GM19351 (cell line): ENCODE measurements around the gene KIAA1755.

ENCODE experiments used
- ATAC-seq: cut with Tn5 transposase; IDR thresholded peaks from one replicate; pipeline ENCODE4 v1.9.1; 2021; ENCODE audit warnings: mild to moderate bottlenecking, moderate library complexity; ENCODE audit not compliant: unreplicated experiment

The KIAA1755 gene

GRCh38 chr20:38260378-38261053 lies at the start of gene KIAA1755:
Gene KIAA1755, minus strand, starts transcription at chr20:38260735. Its CDS starts 235 bp downstream, at chr20:38260500.
- no peak for ATAC-seq

- ATAC-seq: no peak
Observed at GRCh38 chr20:38308447-38308846, 47.9 kb upstream of the KIAA1755 start.

GRCh38 chr20:38308047-38308438 lies 47.5 kb upstream of the KIAA1755 start:
- ATAC-seq: no peak

- no peak for ATAC-seq
Observed at GRCh38 chr20:38307371-38308046, 47.0 kb upstream of the KIAA1755 start.

- no peak for ATAC-seq
Observed at GRCh38 chr20:38306379-38306778, 45.8 kb upstream of the KIAA1755 start.

GRCh38 chr20:38305541-38305940 lies 45.0 kb upstream of the KIAA1755 start:
- no peak for ATAC-seq

GRCh38 chr20:38304845-38305447 lies 44.4 kb upstream of the KIAA1755 start:
- no peak for ATAC-seq

GRCh38 chr20:38303908-38304379 lies 43.4 kb upstream of the KIAA1755 start, which contains the start of gene BPI:
Gene BPI, plus strand, starts transcription at chr20:38304156. Its CDS starts 68 bp downstream, at chr20:38304224.
- no peak for ATAC-seq

- no peak for ATAC-seq
Observed at GRCh38 chr20:38302786-38303185, 42.3 kb upstream of the KIAA1755 start.

GRCh38 chr20:38301309-38301708 lies 40.8 kb upstream of the KIAA1755 start:
- no peak for ATAC-seq

GRCh38 chr20:38300438-38300837 lies 39.9 kb upstream of the KIAA1755 start:
- no peak for ATAC-seq

- ATAC-seq: no peak
Observed at GRCh38 chr20:38299963-38300362, 39.4 kb upstream of the KIAA1755 start.

- ATAC-seq: no peak
Observed at GRCh38 chr20:38298768-38299288, 38.3 kb upstream of the KIAA1755 start.

GRCh38 chr20:38297916-38298674 lies 37.6 kb upstream of the KIAA1755 start:
- ATAC-seq: no peak

- no peak for ATAC-seq
Observed at GRCh38 chr20:38296433-38296832, 35.9 kb upstream of the KIAA1755 start.

- ATAC-seq: no peak
Observed at GRCh38 chr20:38295811-38296210, 35.3 kb upstream of the KIAA1755 start.

- ATAC-seq: no peak
Observed at GRCh38 chr20:38294076-38294591, 33.6 kb upstream of the KIAA1755 start.

- ATAC-seq: no peak
Observed at GRCh38 chr20:38293491-38294065, 33.0 kb upstream of the KIAA1755 start.

GRCh38 chr20:38291966-38292365 lies 31.4 kb upstream of the KIAA1755 start:
- no peak for ATAC-seq
